H1 (cell line): Measurements from ENCODE around the gene EPHB1. TPM values are rescaled to one million over a fixed set of nuclear protein-coding genes. Genes with fewer than 3 reads are reported as not detected.

Source experiments
- polyA plus RNA-seq, 7 experiments: library from polyadenylated mRNA; depleted of rRNA in 3 of 7; stranded (reverse) in 5 of 7; unstranded in 2 of 7; fragments of >200 nt in 5 of 7; fragments of 200-250 nt in 2 of 7; gene quantifications; 1 replicate in 5 of 7; 2 replicates in 1 of 7; 4 replicates in 1 of 7; pipeline versions ENCODE4 v1.2.1 to v1.2.3, GENCODE V29; 2011 to 2013; ENCODE audit warnings: missing spikeins in 2 of 7, mixed read lengths in 2 of 7
- small RNA-seq: library from polyadenylated mRNA; stranded (forward); fragments of <200 nt; extraction: miRNeasy Mini kit (QIAGEN cat#:217004); gene quantifications from one replicate; pipeline ENCODE3, GENCODE V24; 2013; ENCODE audit not compliant: insufficient read depth
- total RNA-seq: library from RNA; stranded (reverse); fragmentation: NEBNext Ultra II Directional; extraction: Animal tissue kit (Norgen Biotek cat#: 25700); gene quantifications from 2 replicates; pipeline ENCODE4 v1.2.1, GENCODE V29; 2021

EPHB1 gene
- total and polyA plus RNA-seq, 2 of the 8 experiments (the other 6 are each of a cell fraction or from before 2014, with no cell fraction given), result 3.5 to 5.9 TPM

Small RNAs within 50 kb of the gene (small RNA-seq; reads per million reads assigned to genes)
- gene RNA5SP141 (1.2 reads per million), gene RNU6-1174P (not detected)

Other genes starting within 250 kb of the EPHB1 start
- gene KY, start 144.2 kb upstream of the EPHB1 start, total RNA-seq, result not detected in 2 replicates
- gene KY, start 144.2 kb upstream of the EPHB1 start, polyA plus RNA-seq (2011; rRNA removed), result not detected in 2 replicates